ENCODE measurements around the gene PADI3.
"Not testable (repeated sequence)": the region's sequence is repeated elsewhere in the genome, so short reads cannot be mapped to it uniquely, and the experiment has no call there.

Gene PADI3

GRCh38 chr1:17313530-17314309, 64.8 kb downstream of the PADI3 start:
- no peak for TF ChIP-seq CTCF (IDR thresholded peaks at IDR 0.05; ENCODE audit: borderline replicate concordance, control extremely low read depth, extremely low read depth, insufficient read depth, missing control alignments)
- in situ Hi-C loops (cut with MboI; ENCODE audit: low sequenced_read_pairs, unreplicated experiment), result no loop called here
- DNase-seq (ENCODE audit: low spot score), result no peak

GRCh38 chr1:17314491-17314971, 65.6 kb downstream of the PADI3 start:
- in situ Hi-C loops (cut with MboI; ENCODE audit: low sequenced_read_pairs, unreplicated experiment), result no loop called here
- DNase-seq (ENCODE audit: low spot score), result no peak
- TF ChIP-seq CTCF (IDR thresholded peaks at IDR 0.05; ENCODE audit: borderline replicate concordance, control extremely low read depth, extremely low read depth, insufficient read depth, missing control alignments), result no peak

- in situ Hi-C loops (cut with MboI; ENCODE audit: low sequenced_read_pairs, unreplicated experiment), result no loop called here
These were observed 66.7 kb downstream of the PADI3 start for GRCh38 chr1:17315542-17316130.

GRCh38 chr1:17316704-17317103, 67.8 kb downstream of the PADI3 start:
- TF ChIP-seq CTCF (IDR thresholded peaks at IDR 0.05; ENCODE audit: borderline replicate concordance, control extremely low read depth, extremely low read depth, insufficient read depth, missing control alignments), result no peak
- DNase-seq (ENCODE audit: low spot score), result no peak
- in situ Hi-C loops (cut with MboI; ENCODE audit: low sequenced_read_pairs, unreplicated experiment), result no loop called here

More at GRCh38 chr1:17315542-17316130, 66.7 kb downstream of the PADI3 start:
- TF ChIP-seq CTCF (IDR thresholded peaks at IDR 0.05; ENCODE audit: borderline replicate concordance, control extremely low read depth, extremely low read depth, insufficient read depth, missing control alignments), result no peak
- DNase-seq (ENCODE audit: low spot score), result no peak

- TF ChIP-seq CTCF (IDR thresholded peaks at IDR 0.05; ENCODE audit: borderline replicate concordance, control extremely low read depth, extremely low read depth, insufficient read depth, missing control alignments), result no peak
- in situ Hi-C loops (cut with MboI; ENCODE audit: low sequenced_read_pairs, unreplicated experiment), result no loop called here
- no peak for DNase-seq (ENCODE audit: low spot score)
These were observed 69.4 kb downstream of the PADI3 start for GRCh38 chr1:17318262-17318661.

- DNase-seq (ENCODE audit: low spot score), result no peak
- in situ Hi-C loops (cut with MboI; ENCODE audit: low sequenced_read_pairs, unreplicated experiment), result no loop called here
- TF ChIP-seq CTCF (IDR thresholded peaks at IDR 0.05; ENCODE audit: borderline replicate concordance, control extremely low read depth, extremely low read depth, insufficient read depth, missing control alignments), result no peak
These were observed 70.9 kb downstream of the PADI3 start for GRCh38 chr1:17319561-17320350.

GRCh38 chr1:17321857-17322390, 73.0 kb downstream of the PADI3 start:
- in situ Hi-C loops (cut with MboI; ENCODE audit: low sequenced_read_pairs, unreplicated experiment); DNase-seq (ENCODE audit: low spot score): not testable (repeated sequence)
